Urinary bladder (tissue), 4 donors: Measurements from ENCODE around the gene SZT2. TPM values are rescaled to one million over a fixed set of nuclear protein-coding genes. Genes with fewer than 3 reads are reported as not detected.
"Not testable (repeated sequence)": the region's sequence is repeated elsewhere in the genome, so short reads cannot be mapped to it uniquely, and the experiment has no call there.

Experiments used
- DNase-seq: peaks from one replicate; pipeline ENCODE4 v3.0.0-alpha.2; 2015; ENCODE audit errors: extremely low spot score
- H3K27ac ChIP-seq: one replicate; pipeline ENCODE4 v1.5.1; 2013; ENCODE audit warnings: low read depth, mild to moderate bottlenecking, moderate library complexity
- H3K36me3 ChIP-seq: one replicate; pipeline ENCODE4 v1.6.1; 2013; ENCODE audit warnings: mild to moderate bottlenecking, moderate library complexity; ENCODE audit not compliant: insufficient read depth
- H3K4me1 ChIP-seq: one replicate; pipeline ENCODE4 v1.6.1; 2013; ENCODE audit warnings: mild to moderate bottlenecking, moderate library complexity; ENCODE audit not compliant: insufficient read depth
- H3K4me3 ChIP-seq: one replicate; pipeline ENCODE4 v1.5.1; 2013; ENCODE audit warnings: low read depth, low read length
- WGBS: extraction: QIAGEN DNeasy Blood & Tissue Kit; methylation state at CpG from one replicate; pipeline ENCODE4 v1.1.7; 2013; 5-methylcytosine and 5-hydroxymethylcytosine counted together
- polyA plus RNA-seq: library from polyadenylated mRNA; stranded (reverse); fragments of 200-250 nt; gene quantifications from one replicate; pipeline ENCODE4 v1.2.3, GENCODE V29; 2013
- total RNA-seq: library from RNA; depleted of rRNA; stranded (reverse); fragments of >200 nt; gene quantifications from one replicate; pipeline ENCODE4 v1.2.3, GENCODE V29; 2014
- donor health status: healthy with polysubstance abuse.
- donor health status: healthy.

Gene SZT2
- total and polyA plus RNA-seq, 2 donors = 14.9 to 42.3 TPM

- Histone ChIP-seq H3K36me3 (no peaks in the 10 kb centered on the region), H3K4me3 (no peak overlapping the region), H3K4me1 (no peaks in the 10 kb centered on the region), H3K27ac (no peak overlapping the region)
- DNase-seq = no peak
- 39% methylated on average over 2 of the region's 2 CpGs for WGBS
These were observed 73.8 kb downstream of the SZT2 start for GRCh38 chr1:43463479-43463878.

- Histone ChIP-seq H3K4me3 (no peak overlapping the region), H3K4me1 (no peaks in the 10 kb centered on the region), H3K36me3 (no peaks in the 10 kb centered on the region), H3K27ac (no peak overlapping the region)
- no peak for DNase-seq
- 76% methylated on average over 13 of the region's 13 CpGs for WGBS
These were observed 75.2 kb downstream of the SZT2 start for GRCh38 chr1:43464681-43465504.

GRCh38 chr1:43465505-43466067, 75.9 kb downstream of the SZT2 start:
- Histone ChIP-seq H3K4me3 (no peak overlapping the region), H3K4me1 (no peaks in the 10 kb centered on the region), H3K36me3 (no peaks in the 10 kb centered on the region), H3K27ac (no peak overlapping the region)
- WGBS = 75% methylated on average over 3 of the region's 3 CpGs
- DNase-seq = no peak

GRCh38 chr1:43466403-43466802, 76.7 kb downstream of the SZT2 start:
- no peak for DNase-seq
- no peak overlapping the region for H3K4me3 ChIP-seq
- H3K4me1 ChIP-seq = no peaks in the 10 kb centered on the region
- H3K36me3 ChIP-seq = no peaks in the 10 kb centered on the region
- WGBS = 68% methylated on average over 2 of the region's 2 CpGs
- H3K27ac ChIP-seq = no peak overlapping the region

- Histone ChIP-seq H3K36me3 (no peaks in the 10 kb centered on the region), H3K4me1 (no peaks in the 10 kb centered on the region), H3K4me3 (no peak overlapping the region), H3K27ac (no peak overlapping the region)
- WGBS = 77% methylated on average over 3 of the region's 3 CpGs
- no peak for DNase-seq
These were observed 78.7 kb downstream of the SZT2 start for GRCh38 chr1:43468414-43468813.

- 64% methylated on average over 1 of the region's 1 CpG for WGBS
- Histone ChIP-seq H3K36me3 (no peaks in the 10 kb centered on the region), H3K4me3 (no peak overlapping the region), H3K27ac (no peak overlapping the region), H3K4me1 (no peaks in the 10 kb centered on the region)
- DNase-seq = no peak
These were observed 80.2 kb downstream of the SZT2 start for GRCh38 chr1:43469932-43470331.

- no peak overlapping the region for H3K27ac ChIP-seq
- H3K4me3 ChIP-seq = no peak overlapping the region
- DNase-seq = no peak
- WGBS = 74% methylated on average over 5 of the region's 5 CpGs
- H3K36me3 ChIP-seq = no peaks in the 10 kb centered on the region
- H3K4me1 ChIP-seq = no peaks in the 10 kb centered on the region
These were observed 82.4 kb downstream of the SZT2 start for GRCh38 chr1:43472087-43472462.

GRCh38 chr1:43472463-43473151, 82.9 kb downstream of the SZT2 start:
- WGBS = 46% methylated on average over 5 of the region's 6 CpGs
- not testable (repeated sequence) for H3K4me3 ChIP-seq, H3K4me1 ChIP-seq, DNase-seq, H3K27ac ChIP-seq, H3K36me3 ChIP-seq

- H3K27ac ChIP-seq = no peak overlapping the region
- no peak for DNase-seq
- H3K4me3 ChIP-seq = no peak overlapping the region
- no peaks in the 10 kb centered on the region for H3K4me1 ChIP-seq
- 75% methylated on average over 4 of the region's 4 CpGs for WGBS
- H3K36me3 ChIP-seq = no peaks in the 10 kb centered on the region
These were observed 83.8 kb downstream of the SZT2 start for GRCh38 chr1:43473463-43473862.

- H3K36me3 ChIP-seq, DNase-seq, H3K27ac ChIP-seq, H3K4me1 ChIP-seq, H3K4me3 ChIP-seq: not testable (repeated sequence)
- 55% methylated on average over 8 of the region's 10 CpGs for WGBS
These were observed 86.1 kb downstream of the SZT2 start for GRCh38 chr1:43475611-43476401.

GRCh38 chr1:43477716-43478115, 88.0 kb downstream of the SZT2 start:
- WGBS = 91% methylated on average over 1 of the region's 1 CpG
- no peak for DNase-seq

GRCh38 chr1:43479414-43479813, 89.7 kb downstream of the SZT2 start:
- Histone ChIP-seq H3K27ac (no peak overlapping the region), H3K4me3 (no peak overlapping the region)

More at GRCh38 chr1:43477716-43478115, 88.0 kb downstream of the SZT2 start:
- H3K4me1 ChIP-seq = no peaks in the 10 kb centered on the region
- no peaks in the 10 kb centered on the region for H3K36me3 ChIP-seq
- no peak overlapping the region for H3K27ac ChIP-seq
- no peak overlapping the region for H3K4me3 ChIP-seq

GRCh38 chr1:43481491-43481890, 91.8 kb downstream of the SZT2 start:
- H3K36me3 ChIP-seq = no peaks in the 10 kb centered on the region
- no peak overlapping the region for H3K27ac ChIP-seq
- H3K4me1 ChIP-seq = no peaks in the 10 kb centered on the region
- no peak for DNase-seq
- no peak overlapping the region for H3K4me3 ChIP-seq
- WGBS = 68% methylated on average over 2 of the region's 2 CpGs

More at GRCh38 chr1:43479414-43479813, 89.7 kb downstream of the SZT2 start:
- Histone ChIP-seq H3K4me1 (no peaks in the 10 kb centered on the region), H3K36me3 (no peaks in the 10 kb centered on the region)
- WGBS = 66% methylated on average over 3 of the region's 3 CpGs
- DNase-seq = no peak
